DND-41 (cell line): ENCODE measurements around the gene PPP2R2B.

Experiments
- ATAC-seq: fragments of 200-7000 bp; cut with Tn5 transposase; 3 replicates; pipeline ENCODE4 v1.9.1; 2021; ENCODE audit warnings: low read depth; ENCODE audit not compliant: insufficient read depth
- DNase-seq: peaks from one replicate; pipeline ENCODE4 v3.0.0-alpha.2; 2020
- H2AFZ ChIP-seq: 2 replicates; pipeline ENCODE4 v1.6.0; 2012; ENCODE audit warnings: low read depth, low read length
- H3K27ac ChIP-seq: 2 replicates; pipeline ENCODE4 v1.5.1; 2012; ENCODE audit warnings: low read length, inconsistent platforms
- H3K27me3 ChIP-seq: fragments of 200-600 bp; sonication (generic); 2 replicates; pipeline ENCODE4 v1.6.0; 2012; ENCODE audit warnings: low read length, mild to moderate bottlenecking, inconsistent platforms; ENCODE audit not compliant: insufficient read depth, poor library complexity
- H3K36me3 ChIP-seq: 2 replicates; pipeline ENCODE4 v1.5.1; 2012; ENCODE audit warnings: low read length, inconsistent platforms; ENCODE audit not compliant: insufficient read depth
- H3K4me1 ChIP-seq: 2 replicates; pipeline ENCODE4 v1.5.1; 2012; ENCODE audit warnings: mild to moderate bottlenecking, low read length; ENCODE audit not compliant: insufficient read depth
- H3K4me2 ChIP-seq: 2 replicates; pipeline ENCODE4 v1.6.0; 2012; ENCODE audit warnings: mild to moderate bottlenecking, moderate library complexity, low read length, inconsistent platforms; ENCODE audit not compliant: insufficient read depth
- H3K4me3 ChIP-seq, 2 experiments: fragments of 200-600 bp in 1 of 2; shearing (Covaris generic) in 1 of 2; 2 replicates each; pipeline ENCODE4 v1.5.1; 2012 to 2016; ENCODE audit warnings: inconsistent platforms in 2 of 2, low read length in 2 of 2, mild to moderate bottlenecking in 2 of 2, low read depth in 1 of 2, moderate library complexity in 1 of 2
- H3K79me2 ChIP-seq: 2 replicates; pipeline ENCODE4 v1.6.0; 2012; ENCODE audit warnings: low read length, inconsistent platforms; ENCODE audit not compliant: insufficient read depth
- H3K9ac ChIP-seq: 2 replicates; pipeline ENCODE4 v1.6.0; 2012; ENCODE audit warnings: low read depth, mild to moderate bottlenecking, inconsistent platforms, low read length, moderate library complexity
- H3K9me3 ChIP-seq: 2 replicates; pipeline ENCODE4 v1.5.1; 2012; ENCODE audit warnings: low read length, moderate library complexity, mild to moderate bottlenecking, inconsistent platforms; ENCODE audit not compliant: insufficient read depth, severe bottlenecking
- H4K20me1 ChIP-seq: 2 replicates; pipeline ENCODE4 v1.6.0; 2012; ENCODE audit warnings: low read length; ENCODE audit not compliant: insufficient read depth
- EZH2 ChIP-seq: IDR thresholded peaks from 3 replicates; pipeline ENCODE4 v1.6.1; 2012; ENCODE audit warnings: borderline replicate concordance, low read depth, mild to moderate bottlenecking, moderate library complexity, low read length, inconsistent platforms; ENCODE audit not compliant: severe bottlenecking
- TF ChIP-seq, protein P1 (sequence below): IDR thresholded peaks from 2 replicates; pipeline ENCODE4 v1.5.1; 2012; ENCODE audit warnings: borderline replicate concordance, low read length, moderate library complexity, mild to moderate bottlenecking; ENCODE audit not compliant: poor library complexity, severe bottlenecking; ENCODE audit errors: extremely low read depth

The PPP2R2B gene

DNA sequence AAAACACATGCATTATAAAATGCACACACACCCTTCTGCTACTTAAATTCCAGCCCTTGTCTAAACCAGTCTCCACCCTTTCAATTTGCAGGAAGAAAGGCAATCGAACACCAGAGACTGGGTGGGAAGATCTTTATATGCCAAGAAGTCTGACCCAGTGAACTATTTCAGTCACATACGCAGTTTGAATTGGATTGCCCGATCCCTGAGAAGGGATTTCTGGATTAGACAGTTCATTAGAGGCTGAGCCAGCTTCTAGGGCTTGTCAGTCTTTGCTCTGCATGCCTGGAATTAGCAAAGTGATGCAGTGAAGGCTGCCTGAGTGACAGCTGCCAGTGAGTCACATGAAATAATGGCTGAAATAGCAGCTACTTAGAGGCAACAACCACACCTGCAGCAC, 159.9 kb downstream of the PPP2R2B start:
- no peak overlapping the region for H2AFZ ChIP-seq
- no peaks in the 10 kb centered on the region for H3K9me3 ChIP-seq
- no peaks in the 10 kb centered on the region for H3K4me1 ChIP-seq
- no peak overlapping the region for H3K4me3 ChIP-seq
- ATAC-seq, result no peak
- H4K20me1 ChIP-seq, result no peaks in the 10 kb centered on the region
- TF ChIP-seq EZH2, result no peak
- no peak for DNase-seq
- H3K4me2 ChIP-seq, result no peak overlapping the region
- H3K27me3 ChIP-seq, result peaks cover 10% of the 10 kb centered on the region
- no peaks in the 10 kb centered on the region for H3K79me2 ChIP-seq
- no peaks in the 10 kb centered on the region for H3K36me3 ChIP-seq
- no peak overlapping the region for H3K27ac ChIP-seq
- H3K9ac ChIP-seq, result no peak overlapping the region

DNA sequence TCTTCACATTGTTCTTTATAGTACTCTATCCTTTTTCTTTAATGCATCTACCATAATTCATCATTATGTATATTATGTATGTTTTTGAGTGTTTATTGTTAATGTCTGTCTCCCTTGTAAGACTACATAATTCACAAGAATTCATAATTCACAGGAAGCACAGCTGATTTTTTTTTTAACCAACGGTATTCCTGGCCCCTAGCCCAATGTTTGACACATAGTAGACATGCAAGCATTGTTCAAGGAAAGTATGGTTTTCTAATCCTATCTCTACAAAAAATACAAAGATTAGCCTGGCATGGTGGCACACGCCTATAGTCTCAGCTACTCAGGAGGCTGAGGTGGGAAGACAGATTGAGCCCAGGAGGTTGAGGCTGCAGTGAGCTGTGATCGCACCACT, 160.6 kb downstream of the PPP2R2B start:
- Histone ChIP-seq H3K4me1 (no peaks in the 10 kb centered on the region), H3K4me3 (no peak overlapping the region), H3K27ac (no peak overlapping the region), H3K9ac (no peak overlapping the region), H3K9me3 (no peaks in the 10 kb centered on the region), H3K4me2 (no peak overlapping the region), H3K27me3 (peaks cover 10% of the 10 kb centered on the region), H4K20me1 (no peaks in the 10 kb centered on the region), H3K36me3 (no peaks in the 10 kb centered on the region), H2AFZ (no peak overlapping the region), H3K79me2 (no peaks in the 10 kb centered on the region)
- DNase-seq (no peak), ATAC-seq (no peak)
- TF ChIP-seq EZH2, result no peak
- TF ChIP-seq, protein P1, sequence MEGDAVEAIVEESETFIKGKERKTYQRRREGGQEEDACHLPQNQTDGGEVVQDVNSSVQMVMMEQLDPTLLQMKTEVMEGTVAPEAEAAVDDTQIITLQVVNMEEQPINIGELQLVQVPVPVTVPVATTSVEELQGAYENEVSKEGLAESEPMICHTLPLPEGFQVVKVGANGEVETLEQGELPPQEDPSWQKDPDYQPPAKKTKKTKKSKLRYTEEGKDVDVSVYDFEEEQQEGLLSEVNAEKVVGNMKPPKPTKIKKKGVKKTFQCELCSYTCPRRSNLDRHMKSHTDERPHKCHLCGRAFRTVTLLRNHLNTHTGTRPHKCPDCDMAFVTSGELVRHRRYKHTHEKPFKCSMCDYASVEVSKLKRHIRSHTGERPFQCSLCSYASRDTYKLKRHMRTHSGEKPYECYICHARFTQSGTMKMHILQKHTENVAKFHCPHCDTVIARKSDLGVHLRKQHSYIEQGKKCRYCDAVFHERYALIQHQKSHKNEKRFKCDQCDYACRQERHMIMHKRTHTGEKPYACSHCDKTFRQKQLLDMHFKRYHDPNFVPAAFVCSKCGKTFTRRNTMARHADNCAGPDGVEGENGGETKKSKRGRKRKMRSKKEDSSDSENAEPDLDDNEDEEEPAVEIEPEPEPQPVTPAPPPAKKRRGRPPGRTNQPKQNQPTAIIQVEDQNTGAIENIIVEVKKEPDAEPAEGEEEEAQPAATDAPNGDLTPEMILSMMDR, result no peak

DNA sequence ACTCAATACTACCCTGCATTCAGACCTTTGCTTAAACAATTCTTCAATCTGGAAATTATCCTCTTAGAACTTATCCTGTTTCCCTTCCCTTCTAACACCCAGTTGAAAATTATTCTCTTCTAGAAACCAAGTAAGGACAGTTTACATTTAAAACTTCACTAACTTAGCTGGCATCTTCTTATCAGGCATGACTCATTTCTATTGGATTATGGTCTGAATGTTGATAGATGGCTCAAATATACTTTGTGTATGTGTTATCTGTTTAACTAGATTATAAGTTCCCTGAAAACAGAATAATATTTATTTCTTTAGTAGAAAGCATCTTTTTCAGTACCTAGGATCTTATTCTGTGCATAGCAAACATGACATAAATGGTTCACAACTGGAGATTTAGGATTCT, 161.9 kb downstream of the PPP2R2B start:
- no peak overlapping the region for H3K4me2 ChIP-seq
- H3K36me3 ChIP-seq, result no peaks in the 10 kb centered on the region
- no peak overlapping the region for H3K4me3 ChIP-seq
- no peak overlapping the region for H3K9ac ChIP-seq
- no peaks in the 10 kb centered on the region for H3K79me2 ChIP-seq
- H3K9me3 ChIP-seq, result no peaks in the 10 kb centered on the region
- H2AFZ ChIP-seq, result no peak overlapping the region
- DNase-seq (no peak), ATAC-seq (no peak)
- no peaks in the 10 kb centered on the region for H3K4me1 ChIP-seq
- no peak overlapping the region for H3K27ac ChIP-seq
- no peaks in the 10 kb centered on the region for H4K20me1 ChIP-seq
- H3K27me3 ChIP-seq, result peaks cover 10% of the 10 kb centered on the region
- TF ChIP-seq, protein P1, result no peak
- no peak for TF ChIP-seq EZH2

DNA sequence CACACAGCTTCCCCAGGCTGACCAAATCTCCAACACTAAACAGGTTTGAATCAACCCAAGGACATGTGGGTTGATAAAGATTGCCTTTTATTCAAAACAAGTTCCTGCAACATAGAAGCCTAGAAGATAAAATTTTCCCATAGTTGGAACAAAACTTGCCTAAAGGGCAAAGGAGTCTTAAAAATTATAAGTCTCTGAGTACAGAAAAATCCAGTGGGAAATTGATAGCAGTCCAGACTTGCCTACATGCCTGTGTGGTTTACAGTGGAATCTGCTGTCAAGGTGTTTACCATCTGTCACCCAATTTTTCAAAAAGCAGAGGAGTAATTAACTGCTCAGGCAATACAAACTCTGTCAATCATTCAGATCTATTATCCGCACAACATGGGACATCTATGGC, 168.2 kb downstream of the PPP2R2B start:
- Histone ChIP-seq H3K79me2 (no peaks in the 10 kb centered on the region), H3K9me3 (no peaks in the 10 kb centered on the region), H2AFZ (no peak overlapping the region), H3K4me3 (no peak overlapping the region), H3K4me2 (no peak overlapping the region), H4K20me1 (no peaks in the 10 kb centered on the region), H3K27me3 (peaks cover 6% of the 10 kb centered on the region), H3K4me1 (no peaks in the 10 kb centered on the region), H3K9ac (no peak overlapping the region), H3K36me3 (no peaks in the 10 kb centered on the region), H3K27ac (no peak overlapping the region)
- DNase-seq, result no peak
- no peak for ATAC-seq
- TF ChIP-seq, protein P1, result no peak
- TF ChIP-seq EZH2, result no peak
